ENCODE measurements around the gene WT1.

Gene WT1

DNA sequence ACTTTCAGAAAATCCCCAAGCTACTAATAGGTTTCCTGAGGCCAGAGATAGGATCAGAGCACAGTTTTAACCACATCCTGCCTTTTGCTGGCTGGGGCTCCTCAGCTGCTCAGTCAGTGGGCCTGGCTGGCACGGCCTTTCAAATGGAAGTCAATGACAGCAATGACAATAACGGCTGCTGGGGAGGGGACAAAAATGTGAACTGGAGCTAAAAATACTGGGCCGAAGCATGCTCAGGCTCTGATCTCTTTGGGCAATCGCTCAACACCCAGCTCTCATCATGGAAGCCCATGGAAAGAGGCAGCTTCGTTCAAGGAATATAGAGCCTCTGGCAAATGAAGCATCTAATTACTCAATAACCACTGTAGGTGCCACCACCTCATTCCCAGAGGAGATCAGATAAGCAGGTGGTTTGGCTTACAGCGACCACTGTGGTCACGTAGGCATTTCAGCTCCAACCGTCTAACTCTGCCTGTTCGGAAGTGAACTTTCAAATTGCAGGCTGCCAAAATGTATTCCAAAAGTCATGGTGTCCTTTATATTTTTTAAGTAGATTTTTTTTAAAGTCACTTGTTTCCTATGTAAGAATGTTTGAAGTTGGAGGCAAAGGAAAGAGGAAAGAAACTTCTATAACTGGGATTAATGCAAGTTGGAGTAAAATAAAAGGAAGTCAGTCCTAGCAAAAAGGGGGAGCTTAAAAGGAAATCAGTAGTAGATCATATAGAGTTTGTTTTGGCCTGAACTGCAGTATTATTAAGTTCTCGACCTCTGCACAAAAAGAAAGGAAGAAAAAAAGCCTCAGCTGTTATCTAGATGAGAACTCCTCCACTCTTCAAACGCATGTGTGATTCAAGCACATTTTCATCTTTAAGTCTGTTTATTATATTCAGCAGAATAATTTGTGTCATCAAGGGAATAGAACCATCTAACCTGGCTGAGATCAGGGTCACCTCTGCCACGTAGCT lies 14.1 kb downstream of the WT1 start:
- DNase-seq = no peak

DNA sequence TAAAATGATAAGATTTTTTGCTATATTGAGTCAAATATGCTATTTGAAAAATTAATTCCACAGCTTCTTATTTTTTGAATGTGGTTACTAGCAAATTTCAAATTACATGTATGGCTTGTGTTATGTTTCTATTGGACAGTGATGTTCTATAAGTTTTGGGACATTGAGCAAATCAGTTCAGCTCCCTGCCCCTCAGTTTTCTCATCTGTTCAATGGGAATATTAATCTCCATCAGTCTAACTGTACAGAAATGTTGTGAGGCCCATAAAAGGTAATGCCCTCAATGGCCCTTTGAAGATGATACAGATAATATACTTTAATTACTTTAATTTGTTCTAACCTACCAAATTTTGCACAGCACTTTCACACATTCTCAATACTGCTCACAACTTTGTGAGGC lies 15.2 kb downstream of the WT1 start:
- DNase-seq = no peak

DNA sequence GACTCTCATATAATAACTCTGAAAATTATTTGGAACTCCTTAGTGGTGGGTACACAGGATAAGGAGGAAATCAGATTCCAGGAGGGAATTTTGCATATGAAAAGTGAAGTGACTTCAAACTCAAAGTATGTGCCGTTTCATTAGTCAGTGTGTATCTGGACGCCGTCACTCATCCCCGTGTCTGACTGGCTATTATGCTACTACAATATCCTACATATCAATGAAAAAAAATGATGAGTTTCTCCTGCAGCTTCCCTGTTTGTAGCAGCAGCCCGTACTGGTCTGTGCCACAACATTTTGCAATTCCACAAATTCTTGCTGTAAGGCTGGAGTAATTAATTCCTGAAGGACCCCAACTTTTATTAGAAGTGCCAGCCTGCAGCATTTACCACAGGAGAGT lies 16.5 kb downstream of the WT1 start:
- no peak for DNase-seq

- no peak for DNase-seq
Measured at GRCh38 chr11:32417806-32418205, 17.5 kb downstream of the WT1 start.

- DNase-seq = no peak
Measured at GRCh38 chr11:32416301-32416700, 19.0 kb downstream of the WT1 start.

DNA sequence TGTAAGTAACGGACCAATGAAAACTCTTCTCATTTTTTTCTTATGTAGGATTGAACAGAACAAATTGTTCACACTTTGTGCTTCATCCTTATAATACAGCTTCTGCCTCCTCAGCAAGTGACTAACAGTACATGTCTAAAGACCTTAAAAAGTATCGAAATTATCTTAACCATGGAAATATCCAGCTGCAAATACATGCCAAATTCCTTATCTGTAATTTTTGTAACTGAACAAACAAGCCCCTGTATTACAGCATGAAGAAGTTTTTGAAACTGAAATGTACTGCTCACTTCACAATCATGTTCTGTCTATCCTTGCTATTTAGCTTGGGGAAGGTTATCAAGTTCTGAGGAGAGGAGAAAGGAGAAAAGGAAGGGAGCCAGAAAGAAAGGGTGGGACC lies 20.4 kb downstream of the WT1 start:
- no peak for DNase-seq

DNA sequence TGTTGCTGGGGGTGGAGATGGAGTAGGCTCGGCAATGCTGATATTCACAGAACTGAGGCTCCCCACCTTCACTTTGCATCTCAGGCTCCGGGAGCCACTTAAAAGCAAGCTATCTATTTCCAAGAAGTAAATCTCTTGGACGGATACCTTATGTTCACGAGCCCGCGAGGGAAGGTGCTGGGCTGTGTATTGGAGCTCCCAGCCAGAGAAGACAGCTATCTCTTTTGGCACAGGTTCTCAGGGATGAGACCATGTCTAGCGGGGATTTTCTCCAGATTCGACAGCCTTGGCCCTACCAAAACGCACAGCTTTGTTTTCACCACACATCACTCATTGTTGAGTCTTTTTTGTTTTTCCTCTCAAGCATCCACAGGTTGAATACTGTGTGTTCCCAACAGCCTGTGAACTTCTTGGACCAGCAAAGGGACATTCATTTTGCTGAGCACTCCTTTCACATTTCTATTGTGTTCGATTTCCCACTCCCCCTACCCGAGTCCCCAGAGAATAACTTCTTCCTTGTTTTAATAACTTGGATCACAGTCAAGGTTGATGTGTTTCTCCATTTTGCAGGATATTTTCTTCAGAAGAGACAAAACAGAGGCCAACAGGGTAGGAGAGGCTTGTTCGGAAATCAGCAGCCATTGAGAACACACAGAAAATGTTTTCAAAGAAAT lies 23.3 kb downstream of the WT1 start:
- no peak for DNase-seq

- no peak for DNase-seq
Measured at GRCh38 chr11:32405592-32405991, 29.7 kb downstream of the WT1 start.

DNA sequence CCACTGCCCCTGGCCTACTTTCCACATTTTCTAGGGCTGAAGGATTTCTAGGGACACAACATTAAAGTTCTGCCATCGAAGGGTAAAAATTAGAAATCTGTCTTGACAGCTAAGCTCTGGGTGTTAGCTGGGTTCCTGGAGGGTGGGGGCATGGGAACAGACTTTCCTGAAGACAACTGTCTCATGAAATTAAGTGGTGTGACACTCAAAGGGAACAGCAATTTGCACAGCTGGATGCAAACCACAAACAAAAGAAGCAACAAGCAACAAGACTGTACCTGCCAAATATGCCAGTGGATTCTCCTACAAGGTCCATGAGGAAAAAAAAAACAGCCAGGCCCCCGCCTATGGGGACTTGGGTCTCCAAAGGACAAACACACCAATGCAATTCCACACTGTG lies 32.5 kb downstream of the WT1 start:
- DNase-seq = no peak

DNA sequence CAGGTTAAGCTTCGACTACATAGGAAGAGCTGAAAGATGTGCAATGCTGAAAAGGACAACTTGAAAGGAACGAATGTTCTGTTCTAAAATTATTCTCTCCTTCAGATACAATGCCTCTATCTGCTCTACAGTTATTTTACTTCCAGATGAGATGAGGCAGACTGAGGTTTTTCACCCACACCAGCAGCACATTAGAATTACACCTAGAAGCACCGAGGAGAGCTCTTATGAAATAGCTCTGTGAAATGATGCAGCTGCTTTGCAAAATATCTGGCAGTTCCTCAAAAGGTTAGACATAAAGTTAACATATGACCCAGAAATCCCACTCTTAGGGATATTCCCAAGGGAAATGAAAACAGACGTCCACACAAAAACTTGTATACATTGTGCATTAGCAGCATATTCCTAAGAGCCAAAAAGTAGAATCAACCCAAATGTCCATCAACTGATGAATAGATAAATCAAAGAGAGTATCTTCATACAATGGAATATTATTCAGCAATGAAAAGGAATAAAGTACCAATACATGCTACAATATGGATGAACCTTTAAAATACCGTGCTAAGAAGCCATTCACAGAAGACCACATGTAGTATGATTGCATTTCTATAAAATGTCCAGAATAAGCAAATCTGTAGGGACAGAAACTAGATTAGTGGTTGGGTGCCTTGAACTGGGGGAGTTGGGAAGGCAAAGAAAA lies 34.5 kb downstream of the WT1 start:
- no peak for DNase-seq

- DNase-seq = no peak
Measured at GRCh38 chr11:32400196-32400595, 35.1 kb downstream of the WT1 start.

GRCh38 chr11:32396991-32397390 lies 38.3 kb downstream of the WT1 start:
- DNase-seq = no peak

DNA sequence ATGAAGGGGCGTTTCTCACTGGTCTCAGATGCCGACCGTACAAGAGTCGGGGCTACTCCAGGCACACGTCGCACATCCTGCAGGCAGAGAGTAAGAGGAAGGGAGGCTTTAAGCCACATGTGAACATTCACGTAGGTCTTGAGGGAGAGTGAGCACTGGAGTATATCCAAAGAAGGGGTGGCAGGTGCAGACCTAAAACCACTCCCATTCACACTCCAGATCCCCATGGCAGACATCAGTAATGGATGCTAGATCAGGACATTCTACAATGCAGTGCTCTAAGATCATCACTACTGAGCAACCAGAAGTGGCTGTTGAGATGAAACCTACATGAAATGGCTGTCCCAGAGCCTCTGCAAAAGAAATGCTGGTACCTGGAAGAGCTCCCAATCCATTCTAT lies 39.0 kb downstream of the WT1 start:
- DNase-seq = no peak

GRCh38 chr11:32395127-32395526 lies 40.2 kb downstream of the WT1 start:
- DNase-seq = no peak

DNA sequence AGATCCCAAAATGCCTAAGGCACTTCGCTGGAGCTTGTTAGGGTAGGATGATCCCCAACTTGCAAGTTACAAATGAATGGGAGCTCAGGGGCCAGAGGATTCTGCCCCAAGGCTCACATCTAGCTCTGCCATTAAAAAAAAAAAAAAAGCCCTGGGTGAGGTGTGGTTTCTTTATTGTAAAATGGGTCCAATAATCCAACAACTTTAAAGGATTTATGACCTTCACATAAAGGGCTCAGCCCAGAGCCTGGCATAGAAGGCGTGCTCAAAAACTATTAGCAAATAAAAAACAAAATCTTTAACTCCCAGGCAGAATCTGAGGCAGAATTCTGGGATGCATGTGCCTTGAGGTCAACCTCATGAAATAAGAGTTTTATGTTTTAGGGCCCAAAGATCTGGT lies 42.5 kb downstream of the WT1 start:
- no peak for DNase-seq

- no peak for DNase-seq
Measured at GRCh38 chr11:32391956-32392553, 43.3 kb downstream of the WT1 start.

- no peak for DNase-seq
Measured at GRCh38 chr11:32391479-32391878, 43.9 kb downstream of the WT1 start.

GRCh38 chr11:32390712-32391111 lies 44.6 kb downstream of the WT1 start:
- no peak for DNase-seq

DNA sequence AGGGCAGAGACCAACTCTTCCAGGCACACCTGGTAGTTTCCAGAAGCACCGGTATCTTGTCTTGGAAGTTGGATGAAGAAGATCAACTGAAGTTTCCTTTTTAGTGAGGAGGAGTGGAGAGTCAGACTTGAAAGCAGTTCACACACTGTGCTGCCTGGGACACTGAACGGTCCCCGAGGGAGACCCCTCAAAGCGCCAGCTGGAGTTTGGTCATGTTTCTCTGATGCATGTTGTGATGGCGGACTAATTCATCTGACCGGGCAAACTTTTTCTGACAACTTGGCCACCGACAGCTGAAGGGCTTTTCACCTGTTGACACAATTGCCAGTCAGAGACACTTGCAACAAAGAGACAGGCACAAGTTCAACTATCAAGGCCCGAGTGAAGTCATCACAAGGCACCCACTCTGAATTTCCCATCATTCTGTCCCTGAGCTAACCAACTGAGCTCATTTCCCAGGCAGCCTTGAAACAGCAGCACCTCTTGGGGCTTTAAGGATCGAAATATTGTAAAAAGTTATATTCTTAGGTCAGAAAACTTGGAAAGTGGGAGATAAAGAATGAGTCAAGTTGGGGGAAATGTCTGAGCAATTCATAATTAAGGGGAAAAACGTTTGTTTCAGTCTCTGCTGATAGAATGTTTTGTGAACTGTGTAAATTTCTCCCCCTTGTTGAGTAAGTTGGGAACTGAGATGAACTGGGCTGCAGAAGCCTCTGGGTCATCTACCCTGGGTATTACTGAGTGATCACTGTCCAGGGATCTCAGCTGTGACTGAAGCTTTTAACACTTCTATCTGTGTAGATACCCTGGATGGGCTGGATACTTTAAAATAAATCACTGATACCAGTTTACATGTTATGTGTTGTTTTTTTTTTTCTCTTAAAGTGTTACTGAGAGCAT lies 46.2 kb downstream of the WT1 start:
- no peak for DNase-seq

DNA sequence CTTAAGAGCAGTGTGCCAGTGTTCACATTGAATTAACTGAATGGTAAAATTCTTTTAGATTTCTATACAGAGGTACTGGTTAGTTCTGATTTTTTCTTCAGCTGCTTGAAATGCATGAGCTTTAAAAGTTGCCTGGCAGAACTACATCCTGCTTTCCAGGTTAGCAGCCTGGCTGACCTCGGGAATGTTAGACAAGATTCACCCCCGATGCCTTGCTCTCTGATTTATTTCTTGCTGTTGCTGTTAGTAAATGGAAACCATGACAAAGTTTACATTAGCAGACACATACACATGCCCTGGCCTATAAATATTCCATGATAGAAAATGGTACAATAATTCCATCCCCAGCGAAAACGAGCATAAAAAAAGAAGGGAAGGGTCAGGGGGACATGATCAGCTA lies 47.0 kb downstream of the WT1 start:
- DNase-seq = no peak

GRCh38 chr11:32387411-32387810 lies 47.9 kb downstream of the WT1 start:
- DNase-seq = no peak

GRCh38 chr11:32386770-32387377 lies 48.5 kb downstream of the WT1 start:
- no peak for DNase-seq
